Measurements from ENCODE around the gene SNRPA1. TPM values are rescaled to one million over a fixed set of nuclear protein-coding genes. Genes with fewer than 3 reads are reported as not detected.
A peak's percentile ranks its signal among the peaks of the same experiment; 100 is the strongest.

SNRPA1 gene
- total and polyA plus RNA-seq, 2 experiments from 2014 or later: 36.6 to 131 TPM

DNA sequence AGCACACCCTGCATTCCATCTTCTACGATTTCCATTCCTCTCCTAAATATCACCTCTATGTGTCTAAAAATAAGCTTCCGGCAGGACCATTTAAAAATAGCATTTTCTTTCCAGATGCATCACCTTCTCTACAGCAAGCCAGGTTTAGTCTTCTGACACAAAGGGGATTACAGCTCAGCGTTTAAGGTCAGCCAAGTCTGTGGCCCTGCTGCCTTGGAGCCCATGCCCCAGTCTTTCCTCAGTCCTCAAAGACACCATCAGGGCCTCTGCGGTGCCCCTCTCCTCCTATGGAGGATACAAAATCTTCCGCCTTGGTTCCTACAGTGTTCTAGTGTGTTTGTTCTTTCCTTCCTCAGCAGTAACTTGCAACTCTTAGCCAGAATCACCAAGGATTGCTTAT lies 21.5 kb downstream of the SNRPA1 start:
- TF ChIP-seq CTCF (IDR thresholded peaks at IDR 0.05; ENCODE audit: low read depth, low read length): no peak
- Histone ChIP-seq H3K36me3 (peaks cover 36% of the 10 kb centered on the region), H3K27ac (peak overlapping the region; percentile 64), H3K27me3 (no peaks in the 10 kb centered on the region), H3K4me3 (no peak overlapping the region), H3K4me1 (ENCODE audit: low read depth) (peaks cover 46% of the 10 kb centered on the region), H3K9me3 (ENCODE audit: low read depth) (no peaks in the 10 kb centered on the region)
- no peak for DNase-seq (ENCODE audit: low read depth in 1 of 2, low spot score in 1 of 2)

- Histone ChIP-seq H3K9me3 (ENCODE audit: low read depth) (no peaks in the 10 kb centered on the region), H3K4me1 (ENCODE audit: low read depth) (peaks cover 42% of the 10 kb centered on the region), H3K27ac (peak overlapping the region; percentile 64), H3K27me3 (no peaks in the 10 kb centered on the region), H3K4me3 (no peak overlapping the region), H3K36me3 (peaks cover 36% of the 10 kb centered on the region)
- no peak for TF ChIP-seq CTCF (IDR thresholded peaks at IDR 0.05; ENCODE audit: low read depth, low read length)
- DNase-seq (ENCODE audit: low read depth in 1 of 2, low spot score in 1 of 2): no peak
Observed at GRCh38 chr15:101272584-101272983, 22.5 kb downstream of the SNRPA1 start.

DNA sequence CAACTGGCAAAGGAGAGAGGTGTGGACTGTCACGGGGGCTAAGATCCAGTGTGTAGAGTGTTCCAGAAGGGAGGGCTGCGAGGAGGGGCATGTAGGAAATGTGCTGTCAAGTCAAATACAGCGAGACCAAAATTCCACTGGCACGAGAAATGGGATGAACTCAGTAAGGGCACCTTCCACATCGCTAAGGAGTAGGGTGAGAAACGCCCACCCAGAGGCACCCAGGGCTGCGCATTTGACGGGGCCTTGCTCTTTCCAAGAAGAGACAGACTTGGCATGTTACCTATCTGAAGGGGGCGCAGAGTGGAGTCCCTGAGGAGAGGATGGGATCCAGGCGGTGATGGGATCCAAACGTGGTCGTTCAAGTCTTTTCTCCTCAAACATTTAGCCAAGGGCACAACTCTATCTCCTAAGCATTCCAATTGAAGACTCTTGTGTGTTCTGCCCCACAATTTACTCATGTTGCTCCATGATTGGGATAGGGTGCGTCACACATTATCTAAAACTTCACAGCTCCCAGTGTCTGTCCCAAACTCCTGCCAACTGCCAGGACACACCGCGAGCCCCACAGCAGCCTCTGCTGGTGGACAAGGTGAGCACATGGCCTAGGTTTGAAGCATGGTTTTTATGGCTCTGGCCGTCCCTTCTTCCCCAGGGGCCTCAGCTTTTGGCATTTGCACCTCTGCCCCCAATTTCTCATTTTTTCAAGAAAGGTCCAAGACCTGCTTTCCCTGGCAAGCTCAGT lies 25.4 kb downstream of the SNRPA1 start:
- Histone ChIP-seq H3K27ac (no peak overlapping the region), H3K36me3 (peaks cover 26% of the 10 kb centered on the region), H3K27me3 (no peaks in the 10 kb centered on the region), H3K4me3 (no peak overlapping the region), H3K9me3 (ENCODE audit: low read depth) (no peaks in the 10 kb centered on the region), H3K4me1 (ENCODE audit: low read depth) (peaks cover 36% of the 10 kb centered on the region)
- TF ChIP-seq CTCF (IDR thresholded peaks at IDR 0.05; ENCODE audit: low read depth, low read length): peak; percentile 46
- peak in 1 of 2 donors; percentile 51 for DNase-seq (ENCODE audit: low read depth in 1 of 2, low spot score in 1 of 2)

GRCh38 chr15:101267320-101268104 lies 27.5 kb downstream of the SNRPA1 start:
- no peak overlapping the region for H3K4me3 ChIP-seq
- peaks cover 6% of the 10 kb centered on the region for H3K36me3 ChIP-seq
- no peaks in the 10 kb centered on the region for H3K27me3 ChIP-seq
- TF ChIP-seq CTCF (IDR thresholded peaks at IDR 0.05; ENCODE audit: low read depth, low read length): no peak
- peak in 1 of 2 donors; percentile 74 for DNase-seq (ENCODE audit: low read depth in 1 of 2, low spot score in 1 of 2)
- H3K27ac ChIP-seq: peak overlapping the region; percentile 21
- H3K4me1 ChIP-seq (ENCODE audit: low read depth): peaks cover 21% of the 10 kb centered on the region
- no peaks in the 10 kb centered on the region for H3K9me3 ChIP-seq (ENCODE audit: low read depth)

DNA sequence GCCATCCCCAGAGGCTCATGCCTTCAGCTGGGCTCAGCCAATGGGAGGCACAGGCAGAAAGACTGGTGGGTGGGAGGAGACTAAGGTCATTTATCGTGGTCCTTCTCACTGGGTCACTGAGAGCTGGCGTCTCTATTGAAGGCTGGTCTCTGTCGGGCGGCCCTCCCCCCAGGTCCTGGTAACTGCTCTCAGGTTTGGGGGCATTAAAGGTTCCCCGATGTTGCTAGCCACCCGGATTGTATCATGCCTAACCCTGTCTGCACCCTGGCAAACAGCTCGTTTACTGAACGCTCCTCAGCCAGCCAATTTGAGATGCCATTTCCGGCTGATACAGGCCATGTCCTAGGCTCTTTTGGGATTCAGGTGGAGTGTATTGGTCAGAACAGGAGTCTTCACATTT lies 28.3 kb downstream of the SNRPA1 start:
- Histone ChIP-seq H3K9me3 (ENCODE audit: low read depth) (no peaks in the 10 kb centered on the region), H3K27ac (peak overlapping the region; percentile 21), H3K4me3 (no peak overlapping the region), H3K27me3 (no peaks in the 10 kb centered on the region), H3K4me1 (ENCODE audit: low read depth) (peaks cover 19% of the 10 kb centered on the region), H3K36me3 (no peaks in the 10 kb centered on the region)
- no peak for DNase-seq (ENCODE audit: low read depth in 1 of 2, low spot score in 1 of 2)
- no peak for TF ChIP-seq CTCF (IDR thresholded peaks at IDR 0.05; ENCODE audit: low read depth, low read length)
